ENCODE results near the gene RAD23B. TPM values are rescaled to one million over a fixed set of nuclear protein-coding genes. Genes with fewer than 3 reads are reported as not detected.
"Not testable (repeated sequence)": the region's sequence is repeated elsewhere in the genome, so short reads cannot be mapped to it uniquely, and the experiment has no call there.

The RAD23B gene
- total RNA-seq, 1 experiment from 2014 or later = 222 TPM

DNA sequence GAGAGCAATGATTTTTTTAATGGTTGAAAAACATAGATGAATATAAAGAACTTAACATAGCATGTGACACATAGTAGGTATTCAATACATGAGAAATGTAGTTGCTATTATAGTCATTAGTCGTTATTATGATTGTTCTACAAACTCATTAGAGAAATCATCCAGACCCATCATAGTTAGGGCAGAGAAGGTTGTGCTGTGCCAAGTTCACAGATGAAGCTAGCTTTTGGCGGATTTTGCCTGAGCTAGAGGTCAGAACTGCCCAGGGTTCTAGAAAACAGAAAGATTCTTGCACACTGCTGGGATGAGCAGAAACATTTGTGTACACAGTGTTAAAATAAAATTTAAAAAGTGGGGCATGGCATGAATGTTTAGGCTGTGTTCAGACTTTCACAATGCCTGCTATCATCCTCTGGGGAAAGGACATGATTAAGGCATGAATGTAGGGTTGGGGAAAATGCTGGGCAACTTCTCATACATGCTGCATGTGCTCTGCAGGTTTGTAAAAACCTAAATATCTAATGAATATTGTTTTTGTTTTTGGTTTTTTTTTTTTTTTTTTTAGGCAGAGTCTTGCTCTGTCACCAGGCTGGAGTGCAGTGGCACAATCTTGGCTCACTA lies 33.3 kb upstream of the RAD23B start:
- DNase-seq (ENCODE audit: unreplicated experiment) = no peak
- Mint-ChIP-seq H3K27me3 (ENCODE audit: insufficient read depth, unreplicated experiment) (no peaks in the 10 kb centered on the region), H3K9me3 (ENCODE audit: unreplicated experiment) (no peaks in the 10 kb centered on the region), H3K36me3 (ENCODE audit: insufficient read depth, unreplicated experiment) (peaks cover 4% of the 10 kb centered on the region), H3K27ac (ENCODE audit: low read depth, unreplicated experiment) (no peak overlapping the region), H3K4me1 (ENCODE audit: insufficient read depth, unreplicated experiment) (peaks cover 13% of the 10 kb centered on the region), H3K4me3 (ENCODE audit: unreplicated experiment) (no peak overlapping the region)
- BruUV-seq (replicated peaks) = no TSS peak
- intact Hi-C loops (cut with micrococcal nuclease) = no loop called here
- TF ChIP-seq, protein P1, sequence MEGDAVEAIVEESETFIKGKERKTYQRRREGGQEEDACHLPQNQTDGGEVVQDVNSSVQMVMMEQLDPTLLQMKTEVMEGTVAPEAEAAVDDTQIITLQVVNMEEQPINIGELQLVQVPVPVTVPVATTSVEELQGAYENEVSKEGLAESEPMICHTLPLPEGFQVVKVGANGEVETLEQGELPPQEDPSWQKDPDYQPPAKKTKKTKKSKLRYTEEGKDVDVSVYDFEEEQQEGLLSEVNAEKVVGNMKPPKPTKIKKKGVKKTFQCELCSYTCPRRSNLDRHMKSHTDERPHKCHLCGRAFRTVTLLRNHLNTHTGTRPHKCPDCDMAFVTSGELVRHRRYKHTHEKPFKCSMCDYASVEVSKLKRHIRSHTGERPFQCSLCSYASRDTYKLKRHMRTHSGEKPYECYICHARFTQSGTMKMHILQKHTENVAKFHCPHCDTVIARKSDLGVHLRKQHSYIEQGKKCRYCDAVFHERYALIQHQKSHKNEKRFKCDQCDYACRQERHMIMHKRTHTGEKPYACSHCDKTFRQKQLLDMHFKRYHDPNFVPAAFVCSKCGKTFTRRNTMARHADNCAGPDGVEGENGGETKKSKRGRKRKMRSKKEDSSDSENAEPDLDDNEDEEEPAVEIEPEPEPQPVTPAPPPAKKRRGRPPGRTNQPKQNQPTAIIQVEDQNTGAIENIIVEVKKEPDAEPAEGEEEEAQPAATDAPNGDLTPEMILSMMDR (IDR thresholded peaks at IDR 0.05; ENCODE audit: unreplicated experiment) = no peak
- POLR2A ChIA-PET = interaction anchor here (0.6 to 1.4 kb wide), 4 partner anchors 20 to 337 kb away, joined by 3 to 4 read pairs (median 4); partner anchors contain the start of gene RAD23B
- CTCF ChIA-PET = interaction anchor here (0.6 to 1.0 kb wide), 2 partner anchors 10 to 37 kb away, joined by 3 to 4 read pairs; no protein-coding TSS in a partner anchor

- no TSS peak for BruUV-seq (replicated peaks)
- POLR2A ChIA-PET = interaction anchor here (1.0 to 1.7 kb wide), 3 partner anchors 13 to 32 kb away, joined by 3 to 8 read pairs (median 5); partner anchors contain the start of gene RAD23B
- DNase-seq (ENCODE audit: unreplicated experiment) = no peak
- intact Hi-C loops (cut with micrococcal nuclease) = no loop called here
- Mint-ChIP-seq H3K4me3 (ENCODE audit: unreplicated experiment) (no peak overlapping the region), H3K9me3 (ENCODE audit: unreplicated experiment) (no peaks in the 10 kb centered on the region), H3K36me3 (ENCODE audit: insufficient read depth, unreplicated experiment) (peaks cover 4% of the 10 kb centered on the region), H3K27ac (ENCODE audit: low read depth, unreplicated experiment) (no peak overlapping the region), H3K4me1 (ENCODE audit: insufficient read depth, unreplicated experiment) (peaks cover 13% of the 10 kb centered on the region), H3K27me3 (ENCODE audit: insufficient read depth, unreplicated experiment) (no peaks in the 10 kb centered on the region)
- CTCF ChIA-PET = interaction anchor here (0.7 to 1.0 kb wide), 2 partner anchors 32 to 1353 kb away, joined by 3 to 4 read pairs; no protein-coding TSS in a partner anchor
- TF ChIP-seq, protein P1 (IDR thresholded peaks at IDR 0.05; ENCODE audit: unreplicated experiment) = no peak
Measured at GRCh38 chr9:107251756-107252322, 31.2 kb upstream of the RAD23B start.

DNA sequence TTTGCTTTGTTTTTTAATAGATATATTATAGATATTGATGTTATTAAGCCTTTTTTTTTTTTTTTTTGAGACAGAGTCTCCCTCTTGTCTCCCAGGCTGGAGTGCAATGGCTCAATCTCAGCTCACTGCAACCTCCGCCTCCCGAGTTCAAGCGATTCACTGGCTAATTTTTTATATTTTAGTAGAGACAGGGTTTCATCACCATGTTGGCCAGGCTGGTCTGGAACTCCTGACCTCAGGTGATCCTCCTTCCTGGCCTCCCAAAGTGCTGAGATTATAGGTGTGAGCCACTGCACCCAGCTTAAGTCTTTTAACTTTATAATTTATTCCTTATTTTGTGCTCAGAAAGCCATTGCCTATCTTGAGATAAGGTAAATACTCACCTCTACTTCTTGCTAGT lies 24.2 kb upstream of the RAD23B start:
- no peaks in the 10 kb centered on the region for H3K36me3 Mint-ChIP-seq (ENCODE audit: insufficient read depth, unreplicated experiment)
- ChIA-PET CTCF (no interaction called here), POLR2A (no interaction called here)
- H3K27me3 Mint-ChIP-seq (ENCODE audit: insufficient read depth, unreplicated experiment) = no peaks in the 10 kb centered on the region
- TF ChIP-seq, protein P1 (IDR thresholded peaks at IDR 0.05; ENCODE audit: unreplicated experiment) = no peak
- H3K27ac Mint-ChIP-seq (ENCODE audit: low read depth, unreplicated experiment) = no peak overlapping the region
- no peak overlapping the region for H3K4me3 Mint-ChIP-seq (ENCODE audit: unreplicated experiment)
- peaks cover 5% of the 10 kb centered on the region for H3K4me1 Mint-ChIP-seq (ENCODE audit: insufficient read depth, unreplicated experiment)
- intact Hi-C loops (cut with micrococcal nuclease) = no loop called here
- DNase-seq (ENCODE audit: unreplicated experiment) = no peak
- H3K9me3 Mint-ChIP-seq (ENCODE audit: unreplicated experiment) = no peaks in the 10 kb centered on the region
- BruUV-seq (replicated peaks) = no TSS peak

DNA sequence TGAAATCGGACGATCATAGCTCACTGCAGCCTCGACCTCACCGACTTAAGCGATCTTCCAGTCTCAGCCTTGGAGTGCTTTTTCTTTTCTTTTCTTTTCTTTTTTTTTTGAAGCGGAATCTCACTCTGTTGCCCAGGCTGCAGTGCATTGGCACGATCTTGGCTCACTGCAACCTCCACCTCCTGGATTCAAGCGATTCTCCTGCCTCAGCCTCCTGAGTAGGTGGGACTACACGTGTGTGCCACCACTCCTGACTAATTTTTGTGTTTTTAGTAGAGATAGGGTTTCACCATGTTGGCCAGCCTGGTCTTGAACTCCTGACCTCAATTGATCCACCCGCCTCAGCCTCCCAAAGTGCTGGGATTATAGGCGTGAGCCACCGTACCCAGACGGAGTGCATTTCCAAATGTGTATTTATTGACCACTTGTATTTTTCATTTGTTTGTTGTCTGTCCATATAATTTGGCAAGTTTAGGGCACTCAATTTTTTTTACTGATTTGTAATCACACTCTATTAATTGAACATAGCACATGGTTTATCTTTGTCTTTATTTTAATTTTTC lies 23.2 kb upstream of the RAD23B start:
- H3K27me3 Mint-ChIP-seq (ENCODE audit: insufficient read depth, unreplicated experiment); DNase-seq (ENCODE audit: unreplicated experiment); H3K4me3 Mint-ChIP-seq (ENCODE audit: unreplicated experiment); H3K36me3 Mint-ChIP-seq (ENCODE audit: insufficient read depth, unreplicated experiment); H3K27ac Mint-ChIP-seq (ENCODE audit: low read depth, unreplicated experiment); BruUV-seq (replicated peaks); intact Hi-C loops (cut with micrococcal nuclease); H3K4me1 Mint-ChIP-seq (ENCODE audit: insufficient read depth, unreplicated experiment); H3K9me3 Mint-ChIP-seq (ENCODE audit: unreplicated experiment): not testable (repeated sequence)
- POLR2A ChIA-PET = interaction anchor here (0.6 to 1.7 kb wide), 2 partner anchors 11 to 14 kb away, joined by 3 to 7 read pairs; no protein-coding TSS in a partner anchor
- CTCF ChIA-PET = interaction anchor here (1.5 kb wide), 1 partner anchor 81 kb away, joined by 6 read pairs; no protein-coding TSS in a partner anchor

Data from MCF 10A (cell line).